NCI-H748 (cell line): ENCODE data around the gene GOLT1A.

Experiments used
- DNase-seq: peaks from one replicate; lab custom pipeline; 2025; ENCODE audit not compliant: unreplicated experiment; lab: John Stamatoyannopoulos, UW

GOLT1A gene

GRCh38 chr1:204192589-204193352 is 21.0 kb downstream of the GOLT1A start:
- DNase-seq: no peak

- DNase-seq: no peak
Observed at GRCh38 chr1:204192046-204192445, 21.7 kb downstream of the GOLT1A start.

GRCh38 chr1:204191456-204191855 is 22.3 kb downstream of the GOLT1A start:
- no peak for DNase-seq

GRCh38 chr1:204190212-204191211 is 23.3 kb downstream of the GOLT1A start:
- no peak for DNase-seq

GRCh38 chr1:204188959-204189639 is 24.7 kb downstream of the GOLT1A start:
- DNase-seq: peak; percentile 67

- DNase-seq: no peak
Observed at GRCh38 chr1:204186597-204186996, 27.2 kb downstream of the GOLT1A start.

- no peak for DNase-seq
Observed at GRCh38 chr1:204181116-204181515, 32.7 kb downstream of the GOLT1A start.

GRCh38 chr1:204180133-204180532 is 33.7 kb downstream of the GOLT1A start:
- peak; percentile 5 for DNase-seq

- no peak for DNase-seq
Observed at GRCh38 chr1:204178487-204179281, 35.1 kb downstream of the GOLT1A start.

- no peak for DNase-seq
Observed at GRCh38 chr1:204177133-204177532, 36.7 kb downstream of the GOLT1A start.

- DNase-seq: peak; percentile 21
Observed at GRCh38 chr1:204176049-204176448, 37.7 kb downstream of the GOLT1A start.

- DNase-seq: no peak
Observed at GRCh38 chr1:204174958-204175357, 38.8 kb downstream of the GOLT1A start.

GRCh38 chr1:204172404-204173029 is 41.3 kb downstream of the GOLT1A start:
- no peak for DNase-seq

- DNase-seq: no peak
Observed at GRCh38 chr1:204171751-204172178, 42.0 kb downstream of the GOLT1A start.

GRCh38 chr1:204170494-204171155 is 43.2 kb downstream of the GOLT1A start:
- DNase-seq: no peak

GRCh38 chr1:204169858-204170257 is 43.9 kb downstream of the GOLT1A start:
- no peak for DNase-seq

- no peak for DNase-seq
Observed at GRCh38 chr1:204167730-204168129, 46.1 kb downstream of the GOLT1A start.

GRCh38 chr1:204166219-204166618 is 47.6 kb downstream of the GOLT1A start, which contains the start of gene REN:
Gene REN, minus strand, starts transcription at chr1:204166337. Its CDS starts 44 bp downstream, at chr1:204166293.
- no peak for DNase-seq

GRCh38 chr1:204162494-204163074 is 51.2 kb downstream of the GOLT1A start:
- peak; percentile 72 for DNase-seq
